Activated T-cell treated with anti-CD3 and anti-CD28 coated beads, Interleukin-2, amount 50 U/mL, for 4 hours (primary cell): Measurements from ENCODE around the gene VDAC1. TPM values are rescaled to one million over a fixed set of nuclear protein-coding genes. Genes with fewer than 3 reads are reported as not detected.

Experiments used
- ATAC-seq, 2 donors: fragments of 200-7000 bp; cut with Tn5 transposase; one replicate each; pipeline ENCODE4 v1.10.0; 2021
- DNase-seq: peaks from one replicate; pipeline ENCODE4 v3.0.0-alpha.2; 2020
- H3K27me3 Mint-ChIP-seq: one replicate; pipeline ENCODE4 v1.8.0; 2021; ENCODE audit warnings: low read depth, mixed read lengths
- H3K36me3 Mint-ChIP-seq: one replicate; pipeline ENCODE4 v1.8.0; 2022; ENCODE audit warnings: mixed read lengths; ENCODE audit not compliant: insufficient read depth
- H3K4me1 Mint-ChIP-seq: one replicate; pipeline ENCODE4 v1.8.0; 2021; ENCODE audit warnings: low read depth, mixed read lengths
- H3K4me3 Mint-ChIP-seq: one replicate; pipeline ENCODE4 v1.8.0; 2021; ENCODE audit warnings: mild to moderate bottlenecking, moderate library complexity, mixed read lengths
- H3K9me3 Mint-ChIP-seq: one replicate; pipeline ENCODE4 v1.8.0; 2021; ENCODE audit warnings: mixed read lengths
- total RNA-seq, 3 donors: library from RNA; stranded (reverse); gene quantifications; one replicate each; pipeline ENCODE4 v1.2.1, GENCODE V29; 2021

VDAC1 gene, protein sequence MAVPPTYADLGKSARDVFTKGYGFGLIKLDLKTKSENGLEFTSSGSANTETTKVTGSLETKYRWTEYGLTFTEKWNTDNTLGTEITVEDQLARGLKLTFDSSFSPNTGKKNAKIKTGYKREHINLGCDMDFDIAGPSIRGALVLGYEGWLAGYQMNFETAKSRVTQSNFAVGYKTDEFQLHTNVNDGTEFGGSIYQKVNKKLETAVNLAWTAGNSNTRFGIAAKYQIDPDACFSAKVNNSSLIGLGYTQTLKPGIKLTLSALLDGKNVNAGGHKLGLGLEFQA
- 100 to 1,000 TPM; 390 to 444 (median 392) TPM for total RNA-seq

DNA sequence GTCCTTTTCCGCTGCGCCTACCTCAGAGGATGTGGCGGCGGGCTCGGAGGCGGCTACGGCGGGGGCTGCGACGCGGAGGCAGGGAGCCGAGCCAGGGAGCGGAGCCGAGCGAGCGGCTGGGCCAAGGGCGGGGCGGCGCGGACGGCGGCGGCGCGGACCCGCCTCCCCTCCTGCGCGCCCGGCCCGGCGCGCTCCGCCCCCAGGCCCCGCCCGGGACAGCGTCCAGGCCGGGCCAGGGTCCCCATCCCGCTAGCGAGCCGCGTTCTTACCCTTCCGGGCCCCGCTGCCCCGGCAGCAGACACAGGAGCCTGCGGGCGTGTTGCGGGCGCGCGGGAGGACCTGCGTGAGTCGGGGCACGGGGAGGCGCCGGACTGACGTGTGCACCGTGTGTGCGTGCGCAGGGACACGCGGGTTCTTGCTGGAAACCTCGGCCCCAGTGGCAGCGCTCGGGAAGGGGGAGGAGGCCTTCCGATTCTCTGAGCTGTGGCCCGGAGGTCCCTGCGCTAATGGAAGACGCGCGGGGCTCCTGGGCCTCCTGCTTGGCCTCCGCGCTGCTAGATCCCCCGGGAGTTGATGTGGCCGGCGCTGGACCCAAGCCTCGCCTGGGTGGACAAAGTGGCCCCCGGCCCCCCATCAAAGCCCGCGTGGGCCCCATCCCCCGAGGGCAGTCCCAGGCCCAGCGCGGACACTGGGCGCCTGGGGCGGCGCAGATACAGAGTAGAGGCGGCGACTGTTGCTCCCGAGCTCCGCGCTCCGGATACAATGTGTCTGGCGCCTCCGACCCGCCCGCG is at the start of gene VDAC1:
VDAC1 (minus strand) TSS at position 350 of the 791 bp plus-strand sequence. CDS start 11,963 bp downstream, outside the sequence.
- peaks cover 38% of the 10 kb centered on the region for H3K4me1 Mint-ChIP-seq
- peak; percentile 74 for DNase-seq
- no peaks in the 10 kb centered on the region for H3K27me3 Mint-ChIP-seq
- H3K4me3 Mint-ChIP-seq, result peak within 1 kb of the TSS; percentile 94
- H3K36me3 Mint-ChIP-seq, result peaks cover 13% of the 10 kb centered on the region
- H3K9me3 Mint-ChIP-seq, result no peaks in the 10 kb centered on the region
- peak; percentile 84 to 87 for ATAC-seq

- no peak for DNase-seq
- H3K4me3 Mint-ChIP-seq, result peak overlapping the region; percentile 35
- ATAC-seq, result peak; percentile 62 to 69
- no peaks in the 10 kb centered on the region for H3K27me3 Mint-ChIP-seq
- H3K36me3 Mint-ChIP-seq, result no peaks in the 10 kb centered on the region
- peaks cover 41% of the 10 kb centered on the region for H3K4me1 Mint-ChIP-seq
- no peaks in the 10 kb centered on the region for H3K9me3 Mint-ChIP-seq
These were observed 49.1 kb upstream of the VDAC1 start for GRCh38 chr5:134053840-134054338.

DNA sequence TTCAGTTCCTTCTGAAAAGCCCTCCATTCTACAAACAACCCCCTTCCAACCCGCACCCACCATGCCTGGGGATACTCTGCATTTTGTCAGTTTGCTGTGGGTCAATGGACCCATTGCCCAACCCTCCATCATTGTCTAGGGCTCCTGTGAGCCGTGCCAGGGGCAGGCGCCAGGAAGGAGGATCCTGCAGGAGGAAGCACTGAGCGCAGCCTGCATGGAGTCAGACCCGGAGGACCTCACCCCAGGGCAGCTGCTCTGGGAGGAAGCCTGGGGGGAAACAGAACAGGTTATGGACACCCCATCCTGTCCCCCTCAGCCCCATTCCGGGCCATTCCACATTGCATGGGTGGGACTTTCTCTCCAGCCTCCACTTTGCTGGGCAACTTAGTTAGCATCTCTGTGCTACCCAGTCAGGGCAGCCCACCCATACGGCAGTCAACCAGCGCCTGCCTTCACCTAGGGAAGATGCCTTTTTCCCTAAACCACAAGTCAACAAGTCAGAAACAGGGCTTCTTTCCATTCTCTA is 48.6 kb upstream of the VDAC1 start:
- Mint-ChIP-seq H3K4me3 (peak overlapping the region; percentile 35), H3K4me1 (peaks cover 41% of the 10 kb centered on the region), H3K36me3 (no peaks in the 10 kb centered on the region), H3K9me3 (no peaks in the 10 kb centered on the region), H3K27me3 (no peaks in the 10 kb centered on the region)
- DNase-seq, result no peak
- peak; percentile 18 to 27 for ATAC-seq

DNA sequence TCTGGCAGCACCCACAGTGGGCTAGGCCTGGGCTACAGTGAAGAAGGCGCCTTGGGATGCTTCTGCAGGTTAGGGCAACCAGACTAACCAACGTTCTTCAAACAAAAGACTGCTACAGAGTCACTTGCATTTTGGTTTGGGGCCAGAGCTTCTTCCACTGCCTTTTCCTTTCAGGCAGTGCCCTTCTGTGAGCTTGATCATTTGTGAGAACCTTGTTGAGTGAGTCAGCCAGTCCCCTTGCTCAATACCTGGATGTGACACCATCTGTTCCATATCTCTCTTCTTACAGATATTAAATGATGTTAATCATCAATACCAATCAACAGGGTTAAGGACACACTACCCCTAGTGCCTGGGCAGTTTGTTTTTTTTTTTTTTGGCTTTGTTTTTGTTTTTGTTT is 46.5 kb upstream of the VDAC1 start:
- DNase-seq, result peak; percentile 17
- ATAC-seq, result peak; percentile 54 to 73
- Mint-ChIP-seq H3K36me3 (no peaks in the 10 kb centered on the region), H3K27me3 (no peaks in the 10 kb centered on the region), H3K4me1 (peaks cover 51% of the 10 kb centered on the region), H3K9me3 (no peaks in the 10 kb centered on the region), H3K4me3 (no peak overlapping the region)

DNA sequence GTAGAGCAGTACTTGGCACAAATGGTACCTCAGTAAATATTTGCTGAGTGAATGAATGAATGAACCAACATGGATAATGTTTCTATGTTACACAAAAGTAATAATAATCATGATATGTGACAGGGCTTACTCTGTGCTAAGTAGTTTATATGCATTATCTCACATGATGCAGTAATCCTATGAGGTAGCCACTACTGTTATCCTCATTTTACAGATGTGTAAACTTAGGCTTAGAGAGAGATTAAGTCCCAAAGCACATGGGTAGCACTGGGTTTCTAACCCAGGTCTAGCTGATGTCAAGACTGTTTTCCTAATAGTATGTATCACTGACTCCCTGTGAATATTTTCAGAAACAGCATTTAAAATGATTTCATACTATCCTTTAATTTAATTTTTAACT is 44.1 kb upstream of the VDAC1 start:
- DNase-seq (no peak), ATAC-seq (no peak)
- Mint-ChIP-seq H3K9me3 (no peaks in the 10 kb centered on the region), H3K4me1 (peaks cover 46% of the 10 kb centered on the region), H3K27me3 (no peaks in the 10 kb centered on the region), H3K4me3 (no peak overlapping the region), H3K36me3 (no peaks in the 10 kb centered on the region)

DNA sequence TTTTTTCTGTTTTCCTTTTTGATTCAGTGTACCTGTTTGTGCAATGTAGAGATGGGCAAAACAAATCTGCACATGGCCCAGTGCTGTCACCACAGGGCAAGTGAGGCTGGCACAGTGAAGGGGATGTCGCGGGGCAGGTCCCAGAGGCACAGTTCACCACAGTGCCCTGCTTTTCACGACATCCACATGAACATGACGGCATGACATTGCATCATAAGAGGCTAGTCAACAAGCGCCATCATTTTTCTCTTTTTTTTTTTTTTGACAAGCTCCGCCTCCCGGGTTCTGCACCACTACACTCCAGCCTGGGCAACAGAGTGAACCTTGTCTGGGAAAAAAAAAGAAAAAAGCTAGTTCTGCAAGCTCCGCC is 42.9 kb upstream of the VDAC1 start:
- H3K4me3 Mint-ChIP-seq, result no peak overlapping the region
- H3K4me1 Mint-ChIP-seq, result peaks cover 40% of the 10 kb centered on the region

DNA sequence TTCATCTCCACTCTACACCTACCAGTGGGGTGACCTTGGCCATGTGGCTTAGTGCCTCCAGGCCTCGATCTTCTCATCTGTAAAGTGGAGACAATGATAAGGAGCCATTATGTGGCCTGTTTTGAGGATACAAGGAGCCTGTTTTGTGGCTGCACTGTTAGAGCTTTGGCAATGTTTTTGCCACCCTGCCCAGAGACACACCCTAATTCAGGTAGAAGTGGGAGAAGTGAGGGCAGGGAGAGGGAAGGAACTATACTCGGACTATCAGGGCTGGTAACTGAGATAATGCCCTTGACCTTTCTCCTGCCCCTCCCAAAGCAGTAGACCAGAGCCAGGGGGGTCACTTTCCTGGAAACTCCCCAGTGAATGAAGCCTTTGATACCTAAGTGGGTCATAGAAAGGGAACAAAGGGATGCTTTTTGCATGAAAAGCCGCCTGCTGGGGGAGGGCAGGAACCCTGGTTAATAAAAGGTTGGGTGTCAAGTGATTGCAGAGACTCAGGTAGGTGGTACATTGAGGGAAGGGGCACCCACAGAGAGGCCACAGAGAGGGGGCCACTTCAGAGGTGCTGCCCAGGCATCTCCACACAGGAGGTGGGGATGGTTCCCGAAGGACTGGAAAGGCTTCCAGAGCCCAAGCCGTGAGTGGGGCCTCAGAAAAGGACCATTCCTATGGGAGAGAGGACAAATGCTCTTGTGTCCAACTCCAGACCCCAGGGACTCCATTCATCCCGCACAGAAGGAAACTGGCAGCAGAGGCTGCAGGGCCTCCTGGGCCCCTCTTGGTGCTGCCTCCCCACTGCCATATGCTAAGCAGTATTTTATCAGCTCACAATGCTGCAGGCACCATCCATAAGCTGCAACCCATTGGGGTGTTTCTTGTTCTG is 42.3 kb upstream of the VDAC1 start:
- no peak overlapping the region for H3K4me3 Mint-ChIP-seq

More for the DNA sequence above, 42.9 kb upstream of the VDAC1 start:
- Mint-ChIP-seq H3K27me3 (no peaks in the 10 kb centered on the region), H3K36me3 (no peaks in the 10 kb centered on the region), H3K9me3 (no peaks in the 10 kb centered on the region)
- ATAC-seq (no peak), DNase-seq (no peak)

GRCh38 chr5:134046330-134046729 is 41.6 kb upstream of the VDAC1 start:
- H3K9me3 Mint-ChIP-seq, result no peaks in the 10 kb centered on the region
- H3K4me3 Mint-ChIP-seq, result no peak overlapping the region
- no peak for ATAC-seq
- peaks cover 40% of the 10 kb centered on the region for H3K4me1 Mint-ChIP-seq
- no peaks in the 10 kb centered on the region for H3K36me3 Mint-ChIP-seq
- DNase-seq, result no peak
- no peaks in the 10 kb centered on the region for H3K27me3 Mint-ChIP-seq

More for the DNA sequence above, 42.3 kb upstream of the VDAC1 start:
- ATAC-seq (no peak), DNase-seq (no peak)
- Mint-ChIP-seq H3K27me3 (no peaks in the 10 kb centered on the region), H3K36me3 (no peaks in the 10 kb centered on the region), H3K4me1 (peaks cover 40% of the 10 kb centered on the region), H3K9me3 (no peaks in the 10 kb centered on the region)

- no peak for DNase-seq
- Mint-ChIP-seq H3K4me3 (no peak overlapping the region), H3K4me1 (peaks cover 46% of the 10 kb centered on the region), H3K9me3 (no peaks in the 10 kb centered on the region), H3K36me3 (no peaks in the 10 kb centered on the region), H3K27me3 (no peaks in the 10 kb centered on the region)
- ATAC-seq, result no peak
These were observed 39.3 kb upstream of the VDAC1 start for GRCh38 chr5:134043793-134044792.

DNA sequence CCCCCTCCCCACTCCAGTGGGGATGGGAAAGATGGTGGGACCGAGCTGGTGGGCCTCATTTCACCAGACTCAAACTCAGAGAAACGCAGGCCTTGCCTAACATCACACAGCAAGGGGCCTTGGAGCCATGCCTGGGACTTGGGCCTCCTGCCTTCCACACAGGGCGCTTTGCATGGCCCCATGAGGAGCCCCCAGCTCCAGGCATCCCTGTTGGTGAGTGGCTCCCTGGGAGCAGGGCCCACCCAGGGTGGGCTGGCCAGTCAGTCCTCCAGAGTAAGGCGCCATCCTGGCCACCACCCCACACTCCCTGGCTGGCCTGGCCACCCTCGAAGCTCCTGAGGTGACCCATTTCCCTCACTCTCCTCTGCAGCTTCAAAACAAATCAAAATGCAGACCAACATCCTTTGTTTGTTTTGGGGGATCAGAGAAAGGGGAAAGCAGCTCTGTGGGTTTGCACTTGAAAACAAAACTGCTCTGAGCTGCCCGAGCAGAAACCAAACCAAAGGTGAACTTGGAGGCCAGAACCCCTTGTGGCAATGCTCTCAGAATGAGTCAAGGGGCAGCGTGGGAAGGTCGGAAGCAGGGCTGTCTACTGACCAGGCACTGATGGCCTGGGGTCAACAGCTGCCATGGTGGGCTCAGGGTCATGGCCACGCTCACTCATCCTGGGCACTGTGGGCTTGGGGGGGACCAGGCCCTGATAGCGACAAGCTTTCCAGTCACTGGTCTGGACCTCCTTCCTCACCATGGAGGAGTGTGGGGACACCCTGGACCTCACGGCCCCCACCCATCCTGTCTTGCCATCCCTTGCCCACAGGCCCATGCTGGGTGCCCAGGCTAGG is 37.0 kb upstream of the VDAC1 start:
- H3K9me3 Mint-ChIP-seq, result no peaks in the 10 kb centered on the region
- ATAC-seq (no peak), DNase-seq (no peak)
- no peaks in the 10 kb centered on the region for H3K36me3 Mint-ChIP-seq
- H3K27me3 Mint-ChIP-seq, result no peaks in the 10 kb centered on the region
- H3K4me3 Mint-ChIP-seq, result no peak overlapping the region
- peaks cover 44% of the 10 kb centered on the region for H3K4me1 Mint-ChIP-seq

DNA sequence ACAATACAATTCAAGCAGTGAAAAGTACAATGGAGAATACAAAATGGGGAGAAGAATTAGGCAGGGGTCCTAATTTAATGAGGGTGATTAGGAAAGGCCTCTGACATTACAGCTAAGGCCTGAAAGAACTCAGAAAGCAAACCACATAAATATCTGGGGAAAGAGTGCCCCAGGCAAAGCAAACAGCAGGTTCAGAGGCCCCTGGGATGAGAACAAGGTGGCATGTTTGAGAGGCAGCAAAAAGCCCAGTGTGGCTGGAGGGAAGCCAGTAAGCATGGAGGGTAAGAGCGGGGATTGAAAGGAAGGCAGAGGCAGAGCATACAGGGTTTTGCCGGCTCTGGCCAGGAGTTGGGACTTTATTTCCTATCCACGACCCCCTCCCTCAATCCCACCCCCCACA is 33.4 kb upstream of the VDAC1 start:
- Mint-ChIP-seq H3K36me3 (no peaks in the 10 kb centered on the region), H3K27me3 (no peaks in the 10 kb centered on the region), H3K4me1 (peaks cover 35% of the 10 kb centered on the region), H3K4me3 (no peak overlapping the region), H3K9me3 (no peaks in the 10 kb centered on the region)
- ATAC-seq (no peak), DNase-seq (no peak)

GRCh38 chr5:134037160-134037559 is 32.4 kb upstream of the VDAC1 start:
- no peak for ATAC-seq
- Mint-ChIP-seq H3K36me3 (no peaks in the 10 kb centered on the region), H3K4me1 (peaks cover 26% of the 10 kb centered on the region), H3K27me3 (no peaks in the 10 kb centered on the region), H3K9me3 (no peaks in the 10 kb centered on the region), H3K4me3 (no peak overlapping the region)
- DNase-seq, result no peak
